SH-SY5Y (cell line): Measurements from ENCODE around the gene NISCH.

Experiments
- GATA2 ChIP-seq: IDR thresholded peaks from 2 replicates; pipeline ENCODE4 v1.6.1; 2011; ENCODE audit warnings: mild to moderate bottlenecking, low read depth, low read length
- GATA3 ChIP-seq: IDR thresholded peaks from 2 replicates; pipeline ENCODE4 v1.6.1; 2011; ENCODE audit warnings: low read depth, mild to moderate bottlenecking, low read length, moderate library complexity

NISCH gene

GRCh38 chr3:52432225-52432624, 23.2 kb upstream of the NISCH start:
- TF ChIP-seq GATA3 (no peak), GATA2 (no peak)

GRCh38 chr3:52432691-52433141, 22.7 kb upstream of the NISCH start:
- no peak for TF ChIP-seq GATA2
- no peak for TF ChIP-seq GATA3

- TF ChIP-seq GATA2 (no peak), GATA3 (no peak)
Observed at GRCh38 chr3:52433328-52433995, 21.9 kb upstream of the NISCH start.

- no peak for TF ChIP-seq GATA2
- TF ChIP-seq GATA3: no peak
Observed at GRCh38 chr3:52433996-52434479, 21.4 kb upstream of the NISCH start.

DNA sequence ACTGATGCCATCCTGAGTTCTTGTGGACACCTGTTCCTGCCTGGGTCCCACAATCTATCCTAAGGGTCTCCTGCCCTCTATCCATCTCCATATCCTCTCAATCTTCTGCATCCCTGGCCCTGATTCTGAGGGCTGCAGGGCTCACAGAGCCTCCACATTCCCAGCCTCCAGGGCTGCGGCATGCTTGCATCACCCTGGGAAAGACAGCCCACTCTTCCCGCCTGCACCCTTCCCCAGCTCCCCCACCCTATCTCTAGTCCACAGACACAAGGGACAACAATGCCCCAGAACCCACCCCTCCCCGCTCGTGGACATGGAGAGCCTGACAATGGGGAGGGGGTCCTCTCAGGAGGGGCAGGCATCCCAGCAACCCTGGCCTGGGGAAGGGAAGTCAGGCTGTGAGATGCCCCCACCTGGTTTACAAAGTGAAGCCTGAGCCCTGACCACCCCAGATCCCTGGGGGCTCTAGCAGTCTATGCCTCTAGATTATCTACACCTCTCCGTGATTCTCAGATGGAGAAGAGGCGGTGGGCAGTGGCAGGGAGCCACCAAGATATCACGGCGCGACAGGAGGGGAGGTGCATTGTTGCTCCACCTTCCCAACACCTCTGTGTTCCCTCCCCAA, 20.8 kb upstream of the NISCH start:
- TF ChIP-seq GATA3 (no peak), GATA2 (no peak)

GRCh38 chr3:52435246-52436101, 19.9 kb upstream of the NISCH start:
- TF ChIP-seq GATA3 (no peak), GATA2 (no peak)

DNA sequence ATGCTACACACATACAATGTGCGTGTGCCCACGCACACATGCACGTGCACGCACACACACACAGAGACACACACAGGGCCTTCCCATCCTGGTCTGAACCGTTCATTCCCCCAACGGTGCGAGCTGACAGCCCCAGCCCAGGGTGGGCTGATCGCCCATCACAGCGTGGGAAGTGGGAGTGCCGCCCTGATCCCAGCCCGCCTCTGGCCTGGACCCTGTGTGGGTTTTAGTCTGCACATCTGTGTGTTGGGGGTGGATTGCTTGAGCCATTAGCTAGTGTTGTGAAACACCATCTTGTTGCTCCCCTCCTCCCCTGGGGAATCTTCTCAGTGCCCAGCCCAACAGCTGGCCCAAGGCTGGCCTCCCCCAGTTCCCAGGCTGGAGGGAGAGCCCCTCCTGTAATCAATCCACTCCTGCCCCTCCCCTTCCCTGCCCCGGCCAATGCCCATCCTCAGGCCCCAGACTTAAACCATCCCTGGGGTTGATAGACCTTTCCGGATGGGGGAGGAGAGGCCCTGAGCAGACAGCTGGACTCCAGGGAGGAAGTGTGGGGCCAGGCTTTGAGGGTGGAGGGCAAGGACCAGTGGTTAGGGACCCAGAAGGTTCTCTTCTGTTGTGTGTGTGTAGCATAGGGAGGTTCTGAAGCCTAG, 18.8 kb upstream of the NISCH start:
- TF ChIP-seq GATA3 (no peak), GATA2 (no peak)

GRCh38 chr3:52437326-52438103, 17.9 kb upstream of the NISCH start:
- TF ChIP-seq GATA3 (no peak), GATA2 (no peak)

DNA sequence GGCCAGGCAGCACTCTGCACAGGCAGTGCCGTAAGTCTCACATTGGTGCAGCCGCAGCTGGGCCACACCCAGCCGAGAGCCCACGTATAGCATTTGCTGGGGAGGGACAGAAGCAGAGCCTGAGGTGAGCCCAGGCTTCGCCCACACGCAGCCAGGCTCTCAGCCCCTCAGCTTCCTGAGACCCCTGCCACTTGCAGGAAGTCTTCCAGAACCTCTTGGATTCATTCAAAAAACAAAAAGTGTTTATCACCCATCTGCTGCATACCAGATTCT, 17.4 kb upstream of the NISCH start:
- TF ChIP-seq GATA2 (no peak), GATA3 (no peak)

DNA sequence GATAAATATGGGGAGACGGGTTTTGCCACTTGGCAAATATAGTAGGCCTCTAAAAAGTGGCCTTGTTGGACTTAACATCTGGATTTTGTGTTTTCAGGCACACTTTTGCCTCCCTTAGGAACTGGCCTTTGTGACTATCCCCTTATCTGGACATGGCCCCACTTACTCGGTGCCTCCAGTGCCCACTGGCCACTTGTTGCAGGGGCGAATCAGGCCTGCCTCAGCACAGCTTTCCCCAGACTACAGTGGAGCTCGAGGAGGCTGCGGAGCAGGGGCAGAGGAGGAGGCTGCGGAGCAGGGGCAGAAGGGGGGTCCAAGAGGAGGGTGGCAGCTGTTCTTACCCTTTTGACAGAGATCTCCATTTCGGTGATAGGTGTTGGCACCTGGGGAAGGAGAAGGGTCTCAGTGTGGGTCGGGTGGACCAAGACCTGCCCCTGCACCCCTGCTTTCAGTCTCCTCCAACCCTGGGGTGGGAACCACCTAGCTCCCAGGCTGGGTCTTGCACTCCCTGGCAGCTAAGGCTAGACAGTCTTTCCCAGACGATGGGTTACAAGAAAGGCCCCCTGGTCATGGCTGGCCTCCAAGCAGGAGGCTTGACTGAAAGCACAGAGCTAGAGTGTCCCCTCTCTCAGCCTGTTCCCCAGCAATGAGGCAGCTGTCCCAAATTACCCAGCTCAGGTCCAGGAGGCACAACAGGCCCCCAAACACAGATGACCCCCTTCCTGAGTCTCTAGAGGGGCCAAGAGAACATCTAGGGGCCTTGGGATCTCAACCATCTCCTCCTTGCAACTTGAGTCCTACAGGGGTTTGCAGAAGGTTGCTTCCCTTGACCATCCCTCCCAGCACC, 16.6 kb upstream of the NISCH start:
- TF ChIP-seq GATA3: no peak
- no peak for TF ChIP-seq GATA2

- no peak for TF ChIP-seq GATA3
- no peak for TF ChIP-seq GATA2
Observed at GRCh38 chr3:52439426-52440248, 15.8 kb upstream of the NISCH start.

DNA sequence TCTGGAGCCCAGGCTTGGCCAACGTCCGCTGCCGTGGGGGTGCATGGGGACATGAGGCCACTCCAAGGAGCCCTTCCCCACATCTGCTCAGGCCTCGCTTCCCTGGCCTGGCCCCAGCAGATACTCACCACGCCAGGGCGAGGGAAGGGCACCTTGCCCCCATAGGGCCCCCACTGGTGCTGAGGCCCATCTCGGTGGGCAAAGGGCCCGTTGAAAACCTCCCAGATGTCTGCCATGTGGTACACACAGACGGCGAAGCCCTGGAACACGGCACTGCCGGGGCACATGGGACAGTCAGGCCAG, 15.2 kb upstream of the NISCH start:
- TF ChIP-seq GATA3 (no peak), GATA2 (no peak)
